Activated naive CD4-positive, alpha-beta T cell treated with anti-CD3 and anti-CD28 coated beads, Interleukin-2, amount 10 ng/mL, durations not matched to agents 7 days and 5 days (primary cell): ENCODE measurements around the gene NAT9.

ENCODE experiments used
- CTCF ChIA-PET: fragments of 350-600 bp; sonication (Branson Sonifier 250); formaldehyde crosslinking; loops from one replicate; lab custom pipeline; 2021; ENCODE audit warnings: antibody characterized with exemption; lab: Charles Lee
- DNase-seq: peaks from one replicate; pipeline ENCODE4 v3.0.0-alpha.2; 2020
- H3K27ac Mint-ChIP-seq: one replicate; pipeline ENCODE4 v1.8.0; 2021; ENCODE audit warnings: mild to moderate bottlenecking, moderate library complexity, mixed read lengths
- H3K27me3 Mint-ChIP-seq: one replicate; pipeline ENCODE4 v1.8.0; 2021; ENCODE audit warnings: mild to moderate bottlenecking, mixed read lengths
- H3K36me3 Mint-ChIP-seq: one replicate; pipeline ENCODE4 v1.8.0; 2021; ENCODE audit warnings: mixed read lengths
- H3K4me1 Mint-ChIP-seq: one replicate; pipeline ENCODE4 v1.8.0; 2021; ENCODE audit warnings: mixed read lengths
- H3K4me3 Mint-ChIP-seq: one replicate; pipeline ENCODE4 v1.8.0; 2021; ENCODE audit warnings: mild to moderate bottlenecking, moderate library complexity, mixed read lengths
- H3K9me3 Mint-ChIP-seq: one replicate; pipeline ENCODE4 v1.8.0; 2021; ENCODE audit warnings: mixed read lengths

Gene NAT9

GRCh38 chr17:74739227-74739831, 36.8 kb downstream of the NAT9 start:
- H3K27me3 Mint-ChIP-seq, result peaks cover 6% of the 10 kb centered on the region
- peak; percentile 52 for DNase-seq
- CTCF ChIA-PET, result interaction anchor here (0.9 to 5.5 kb wide), 8 partner anchors 12 to 126 kb away, joined by 3 to 240 read pairs (median 16); no protein-coding TSS in a partner anchor
- H3K9me3 Mint-ChIP-seq, result no peaks in the 10 kb centered on the region
- peak overlapping the region; percentile 96 for H3K27ac Mint-ChIP-seq
- peaks cover 21% of the 10 kb centered on the region for H3K36me3 Mint-ChIP-seq
- peak overlapping the region; percentile 92 for H3K4me3 Mint-ChIP-seq
- peaks cover 82% of the 10 kb centered on the region for H3K4me1 Mint-ChIP-seq

GRCh38 chr17:74738051-74738996, 37.8 kb downstream of the NAT9 start:
- peaks cover 6% of the 10 kb centered on the region for H3K27me3 Mint-ChIP-seq
- peak overlapping the region; percentile 92 for H3K4me3 Mint-ChIP-seq
- H3K36me3 Mint-ChIP-seq, result peaks cover 13% of the 10 kb centered on the region
- peak overlapping the region; percentile 96 for H3K27ac Mint-ChIP-seq
- no peaks in the 10 kb centered on the region for H3K9me3 Mint-ChIP-seq
- peaks cover 75% of the 10 kb centered on the region for H3K4me1 Mint-ChIP-seq
- peak; percentile 90 for DNase-seq
- CTCF ChIA-PET, result interaction anchor here (0.7 to 5.5 kb wide), 28 partner anchors 8 to 218 kb away, joined by 3 to 240 read pairs (median 7); no protein-coding TSS in a partner anchor

- H3K27me3 Mint-ChIP-seq, result peaks cover 6% of the 10 kb centered on the region
- H3K36me3 Mint-ChIP-seq, result peaks cover 9% of the 10 kb centered on the region
- H3K27ac Mint-ChIP-seq, result peak overlapping the region; percentile 96
- peak; percentile 70 for DNase-seq
- peak overlapping the region; percentile 92 for H3K4me3 Mint-ChIP-seq
- no peaks in the 10 kb centered on the region for H3K9me3 Mint-ChIP-seq
- peaks cover 66% of the 10 kb centered on the region for H3K4me1 Mint-ChIP-seq
- CTCF ChIA-PET, result interaction anchor here (0.7 to 5.5 kb wide), 29 partner anchors 9 to 219 kb away, joined by 3 to 240 read pairs (median 7); partner anchors contain the start of gene CD300H
These were observed 38.7 kb downstream of the NAT9 start for GRCh38 chr17:74737299-74738050.

GRCh38 chr17:74736513-74737298, 39.4 kb downstream of the NAT9 start, which contains the start of gene RAB37:
Gene RAB37 (plus strand): TSS chr17:74737256. CDS start chr17:74737273, 17 bp downstream.
- no peaks in the 10 kb centered on the region for H3K9me3 Mint-ChIP-seq
- H3K27me3 Mint-ChIP-seq, result peaks cover 6% of the 10 kb centered on the region
- CTCF ChIA-PET, result interaction anchor here (0.6 to 5.5 kb wide), 37 partner anchors 10 to 358 kb away, joined by 3 to 240 read pairs (median 5); partner anchors contain the start of gene CD300H
- H3K36me3 Mint-ChIP-seq, result peaks cover 9% of the 10 kb centered on the region
- peak; percentile 66 for DNase-seq
- peak within 1 kb of the TSS; percentile 92 for H3K4me3 Mint-ChIP-seq
- H3K27ac Mint-ChIP-seq, result peak within 1 kb of the TSS; percentile 96
- H3K4me1 Mint-ChIP-seq, result peaks cover 59% of the 10 kb centered on the region

GRCh38 chr17:74734256-74734655, 41.9 kb downstream of the NAT9 start:
- H3K4me1 Mint-ChIP-seq, result peaks cover 57% of the 10 kb centered on the region
- H3K36me3 Mint-ChIP-seq, result peaks cover 2% of the 10 kb centered on the region
- DNase-seq, result no peak
- no peak overlapping the region for H3K4me3 Mint-ChIP-seq
- no peaks in the 10 kb centered on the region for H3K9me3 Mint-ChIP-seq
- H3K27me3 Mint-ChIP-seq, result peaks cover 14% of the 10 kb centered on the region
- CTCF ChIA-PET, result interaction anchor here (2.8 to 5.5 kb wide), 2 partner anchors 76 to 168 kb away, joined by 9 to 240 read pairs; partner anchors contain the start of gene CD300H
- H3K27ac Mint-ChIP-seq, result no peak overlapping the region

GRCh38 chr17:74733365-74734122, 42.6 kb downstream of the NAT9 start:
- H3K27ac Mint-ChIP-seq, result no peak overlapping the region
- no peak overlapping the region for H3K4me3 Mint-ChIP-seq
- no peaks in the 10 kb centered on the region for H3K9me3 Mint-ChIP-seq
- H3K27me3 Mint-ChIP-seq, result peaks cover 14% of the 10 kb centered on the region
- DNase-seq, result no peak
- H3K36me3 Mint-ChIP-seq, result no peaks in the 10 kb centered on the region
- CTCF ChIA-PET, result interaction anchor here (2.2 kb wide), 1 partner anchor 76 kb away, joined by 8 read pairs; no protein-coding TSS in a partner anchor
- peaks cover 50% of the 10 kb centered on the region for H3K4me1 Mint-ChIP-seq

GRCh38 chr17:74732042-74732867, 43.9 kb downstream of the NAT9 start:
- no peak overlapping the region for H3K27ac Mint-ChIP-seq
- no peak overlapping the region for H3K4me3 Mint-ChIP-seq
- peaks cover 37% of the 10 kb centered on the region for H3K4me1 Mint-ChIP-seq
- no peak for DNase-seq
- CTCF ChIA-PET, result interaction anchor here (0.6 to 2.2 kb wide), 3 partner anchors 75 to 276 kb away, joined by 4 to 8 read pairs (median 6); no protein-coding TSS in a partner anchor
- peaks cover 14% of the 10 kb centered on the region for H3K27me3 Mint-ChIP-seq
- no peaks in the 10 kb centered on the region for H3K36me3 Mint-ChIP-seq
- no peaks in the 10 kb centered on the region for H3K9me3 Mint-ChIP-seq

- CTCF ChIA-PET, result interaction anchor here (1.3 to 2.2 kb wide), 2 partner anchors 74 to 76 kb away, joined by 4 to 8 read pairs; no protein-coding TSS in a partner anchor
- Mint-ChIP-seq H3K27ac (no peak overlapping the region), H3K27me3 (peaks cover 12% of the 10 kb centered on the region), H3K4me1 (peaks cover 34% of the 10 kb centered on the region), H3K36me3 (no peaks in the 10 kb centered on the region), H3K4me3 (no peak overlapping the region), H3K9me3 (no peaks in the 10 kb centered on the region)
- DNase-seq, result no peak
These were observed 44.9 kb downstream of the NAT9 start for GRCh38 chr17:74731347-74731605.

- DNase-seq, result peak; percentile 65
- Mint-ChIP-seq H3K4me1 (peaks cover 32% of the 10 kb centered on the region), H3K9me3 (no peaks in the 10 kb centered on the region), H3K27me3 (peaks cover 12% of the 10 kb centered on the region), H3K4me3 (no peak overlapping the region), H3K27ac (peak overlapping the region; percentile 53), H3K36me3 (no peaks in the 10 kb centered on the region)
- CTCF ChIA-PET, result no interaction called here
These were observed 45.4 kb downstream of the NAT9 start for GRCh38 chr17:74730491-74731346.

GRCh38 chr17:74729866-74730265, 46.3 kb downstream of the NAT9 start:
- Mint-ChIP-seq H3K9me3 (no peaks in the 10 kb centered on the region), H3K36me3 (no peaks in the 10 kb centered on the region), H3K27me3 (peaks cover 16% of the 10 kb centered on the region), H3K4me3 (no peak overlapping the region), H3K4me1 (peaks cover 30% of the 10 kb centered on the region), H3K27ac (no peak overlapping the region)
- CTCF ChIA-PET, result interaction anchor here (1.1 kb wide), 1 partner anchor 72 kb away, joined by 5 read pairs; no protein-coding TSS in a partner anchor
- no peak for DNase-seq

- peaks cover 18% of the 10 kb centered on the region for H3K27me3 Mint-ChIP-seq
- H3K9me3 Mint-ChIP-seq, result no peaks in the 10 kb centered on the region
- CTCF ChIA-PET, result interaction anchor here (1.1 kb wide), 1 partner anchor 72 kb away, joined by 5 read pairs; no protein-coding TSS in a partner anchor
- no peaks in the 10 kb centered on the region for H3K36me3 Mint-ChIP-seq
- H3K4me1 Mint-ChIP-seq, result peaks cover 25% of the 10 kb centered on the region
- DNase-seq, result no peak
- no peak overlapping the region for H3K4me3 Mint-ChIP-seq
- peak overlapping the region; percentile 21 for H3K27ac Mint-ChIP-seq
These were observed 46.8 kb downstream of the NAT9 start for GRCh38 chr17:74729368-74729767.
